ENCODE results near the gene SLC35B1. TPM values are rescaled to one million over a fixed set of nuclear protein-coding genes. Genes with fewer than 3 reads are reported as not detected.

Gene SLC35B1
- total RNA-seq, 4 donors from 2014 or later, result 31.0 to 40.1 (median 35.1) TPM

GRCh38 chr17:49708515-49709183 lies 885 bp upstream of the SLC35B1 start:
- intact Hi-C loops (cut with DNase I; ENCODE audit: low total_unique reads), result loop anchor here (5.0 kb wide), 1 partner anchor 69 kb away; no protein-coding TSS in a partner anchor
- H3K4me3 ChIP-seq (ENCODE audit: low read depth, poor library complexity, severe bottlenecking), result no peak overlapping the region
- TF ChIP-seq POLR2A (IDR thresholded peaks at IDR 0.05), result no peak
- TF ChIP-seq CTCF (IDR thresholded peaks at IDR 0.05), result no peak
- peak in 1 of 2 donors; percentile 36 for DNase-seq (ENCODE audit: low spot score in 2 of 2)
- WGBS, 2 donors, result 42 to 46% methylated on average over 15 of the region's 15 CpGs

- DNase-seq (ENCODE audit: low spot score in 2 of 2), result no peak
- H3K4me3 ChIP-seq (ENCODE audit: low read depth, poor library complexity, severe bottlenecking), result peak overlapping the region; percentile 72
- TF ChIP-seq POLR2A (IDR thresholded peaks at IDR 0.05) (no peak), CTCF (IDR thresholded peaks at IDR 0.05) (no peak)
- WGBS, 2 donors, result 1% methylated on average over 12 of the region's 12 CpGs
- intact Hi-C loops (cut with DNase I; ENCODE audit: low total_unique reads), result loop anchor here (5.0 kb wide), 1 partner anchor 70 kb away; no protein-coding TSS in a partner anchor
These were observed 537 bp downstream of the SLC35B1 start for GRCh38 chr17:49707246-49707607.

- TF ChIP-seq CTCF (IDR thresholded peaks at IDR 0.05), result no peak
- TF ChIP-seq POLR2A (IDR thresholded peaks at IDR 0.05), result no peak
- no peak for DNase-seq (ENCODE audit: low spot score in 2 of 2)
- no peak overlapping the region for H3K4me3 ChIP-seq (ENCODE audit: low read depth, poor library complexity, severe bottlenecking)
- intact Hi-C loops (cut with DNase I; ENCODE audit: low total_unique reads), result loop anchor here (5.0 kb wide), 1 partner anchor 72 kb away; no protein-coding TSS in a partner anchor
These were observed 2.5 kb downstream of the SLC35B1 start for GRCh38 chr17:49705254-49705653.

- DNase-seq (ENCODE audit: low spot score in 2 of 2), result no peak
- 49 to 54% methylated on average over 6 of the region's 6 CpGs for WGBS, 2 donors
- no peak for TF ChIP-seq CTCF (IDR thresholded peaks at IDR 0.05)
- TF ChIP-seq POLR2A (IDR thresholded peaks at IDR 0.05), result no peak
- intact Hi-C loops (cut with DNase I; ENCODE audit: low total_unique reads), result no loop called here
- no peak overlapping the region for H3K4me3 ChIP-seq (ENCODE audit: low read depth, poor library complexity, severe bottlenecking)
These were observed 4.0 kb downstream of the SLC35B1 start for GRCh38 chr17:49703557-49704277.

GRCh38 chr17:49700960-49701359 lies 6.8 kb downstream of the SLC35B1 start:
- DNase-seq (ENCODE audit: low spot score in 2 of 2), result no peak
- intact Hi-C loops (cut with DNase I; ENCODE audit: low total_unique reads), result no loop called here
- TF ChIP-seq CTCF (IDR thresholded peaks at IDR 0.05) (no peak), POLR2A (IDR thresholded peaks at IDR 0.05) (no peak)
- no peak overlapping the region for H3K4me3 ChIP-seq (ENCODE audit: low read depth, poor library complexity, severe bottlenecking)
- WGBS, 2 donors, result 54 to 66% methylated on average over 6 of the region's 6 CpGs
